Stimulated activated CD4-positive, alpha-beta T cell treated with anti-CD3 and anti-CD28 coated beads, Interleukin-1b, Interleukin-23, amount 100 ng/mL, for 24 hours (primary cell): ENCODE results near the gene FRMPD4.

Experiments
- DNase-seq, 4 experiments: peaks; one replicate each; pipeline ENCODE4 v3.0.0-alpha.2; 2020; ENCODE audit warnings: low read depth in 4 of 4, low spot score in 1 of 4

The FRMPD4 gene

GRCh38 chrX:12425496-12425895 is 287.2 kb downstream of the FRMPD4 start:
- DNase-seq = no peak

DNA sequence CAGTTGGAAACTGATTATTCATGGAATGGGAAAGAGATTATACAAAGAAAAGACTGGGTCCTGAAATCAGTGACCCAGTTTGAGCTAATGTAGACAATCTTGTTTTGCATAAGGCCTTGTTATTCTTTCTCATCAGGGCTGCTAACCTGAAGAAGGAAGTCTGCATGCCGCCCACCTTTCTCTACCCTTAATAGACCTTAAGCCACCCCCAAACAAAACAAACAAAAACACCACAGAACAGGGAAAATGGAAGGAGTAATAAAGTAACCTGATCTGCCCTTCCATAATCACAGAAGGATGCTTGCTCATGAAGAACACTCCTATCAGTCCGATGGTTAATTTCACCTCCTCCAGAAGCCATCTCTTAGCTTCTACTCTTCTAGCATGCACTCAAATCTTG is 288.1 kb downstream of the FRMPD4 start:
- DNase-seq = no peak

DNA sequence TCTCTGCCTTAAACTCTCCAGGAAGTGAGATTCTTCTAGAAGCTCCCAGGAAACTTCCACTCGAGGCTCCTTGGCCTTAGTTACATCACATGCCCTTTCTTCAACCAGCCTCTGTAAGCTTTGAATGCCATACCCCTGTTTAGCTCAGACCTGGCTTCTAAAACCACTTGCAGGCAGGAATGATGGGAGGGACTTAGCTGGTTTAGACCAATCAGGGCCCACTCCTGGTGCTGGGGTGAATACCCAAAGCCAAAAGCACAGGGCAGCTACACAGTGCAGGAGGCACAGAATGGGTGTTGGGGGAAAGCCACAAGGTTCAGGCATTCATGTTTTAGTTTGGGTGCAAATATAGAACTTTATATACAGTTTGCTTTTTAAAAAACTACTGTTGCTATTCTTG is 296.2 kb downstream of the FRMPD4 start:
- DNase-seq = no peak

- no peak for DNase-seq
These were observed 301.1 kb downstream of the FRMPD4 start for GRCh38 chrX:12439416-12439815.

- no peak for DNase-seq
These were observed 302.0 kb downstream of the FRMPD4 start for GRCh38 chrX:12440246-12440645.

GRCh38 chrX:12441381-12442128 is 303.3 kb downstream of the FRMPD4 start:
- DNase-seq = no peak

- no peak for DNase-seq
These were observed 305.3 kb downstream of the FRMPD4 start for GRCh38 chrX:12443534-12444098.

GRCh38 chrX:12446342-12447075 is 308.2 kb downstream of the FRMPD4 start:
- no peak for DNase-seq

DNA sequence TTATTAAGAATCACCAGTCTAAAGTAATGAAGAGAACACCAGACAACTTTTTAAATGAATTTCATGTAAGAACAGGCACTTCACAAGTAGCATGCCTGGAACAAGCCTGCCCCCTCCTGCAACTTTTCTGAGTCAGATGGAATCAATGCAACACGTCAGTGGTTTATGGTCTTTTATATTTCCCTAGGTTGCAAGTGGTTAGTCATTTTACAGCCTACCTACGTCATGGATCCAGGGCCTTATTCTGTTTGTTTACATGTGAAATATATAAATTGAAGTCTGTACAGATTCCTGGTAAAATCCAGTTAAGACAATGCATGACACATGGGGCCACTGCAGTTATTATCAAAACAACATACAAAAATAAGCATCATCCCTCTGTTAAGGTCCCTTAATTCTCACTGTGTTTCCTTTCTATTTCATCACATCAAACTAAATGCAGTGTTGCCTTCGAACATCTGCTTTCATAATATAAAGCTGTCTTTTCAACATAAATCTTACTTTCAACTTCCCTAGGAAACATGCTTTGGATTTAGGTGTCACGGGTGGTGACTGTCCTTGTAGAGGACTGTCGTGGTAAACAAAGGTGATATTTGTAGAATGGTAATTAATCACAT is 309.3 kb downstream of the FRMPD4 start:
- no peak for DNase-seq

DNA sequence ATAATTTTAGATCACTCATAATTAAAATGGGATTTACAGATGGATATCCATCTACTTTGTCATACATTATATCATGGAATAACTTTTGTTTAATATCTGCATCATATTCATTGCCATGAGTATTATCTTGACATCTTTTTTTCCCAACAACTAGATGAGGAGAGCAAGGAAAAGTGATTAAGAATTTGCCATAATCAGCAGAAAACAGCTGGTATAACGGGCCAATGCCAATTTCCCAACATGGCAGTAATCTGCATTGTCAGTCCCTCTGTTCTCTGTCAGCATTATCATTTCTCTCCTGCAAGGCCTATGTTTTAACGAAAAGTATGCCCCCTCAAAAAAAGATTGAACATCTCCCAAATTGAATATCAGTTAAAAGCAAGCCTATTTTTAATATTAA is 314.0 kb downstream of the FRMPD4 start:
- DNase-seq = no peak

GRCh38 chrX:12460929-12461328 is 322.7 kb downstream of the FRMPD4 start:
- no peak for DNase-seq

DNA sequence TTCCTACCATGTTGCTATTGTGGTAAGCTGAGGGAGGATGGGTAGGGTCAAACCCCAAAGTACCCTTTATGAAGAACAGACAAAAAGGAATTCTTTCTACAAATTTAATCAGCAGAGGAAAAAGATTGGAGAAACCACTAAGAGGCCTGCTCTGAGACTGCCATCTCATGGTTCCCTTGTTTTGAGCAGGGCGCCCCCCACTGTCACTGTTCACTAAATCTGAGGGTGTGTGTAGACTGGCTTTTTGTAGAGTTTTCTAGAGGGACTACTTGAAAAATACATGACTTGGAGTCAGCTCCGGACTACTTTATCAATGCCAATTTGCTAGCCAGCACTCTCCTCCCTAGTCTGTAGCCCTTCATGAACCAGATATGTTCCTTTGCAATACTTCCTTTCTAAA is 324.8 kb downstream of the FRMPD4 start:
- no peak for DNase-seq

- no peak for DNase-seq
These were observed 325.6 kb downstream of the FRMPD4 start for GRCh38 chrX:12463873-12464272.

- no peak for DNase-seq
These were observed 329.0 kb downstream of the FRMPD4 start for GRCh38 chrX:12467321-12467720.

DNA sequence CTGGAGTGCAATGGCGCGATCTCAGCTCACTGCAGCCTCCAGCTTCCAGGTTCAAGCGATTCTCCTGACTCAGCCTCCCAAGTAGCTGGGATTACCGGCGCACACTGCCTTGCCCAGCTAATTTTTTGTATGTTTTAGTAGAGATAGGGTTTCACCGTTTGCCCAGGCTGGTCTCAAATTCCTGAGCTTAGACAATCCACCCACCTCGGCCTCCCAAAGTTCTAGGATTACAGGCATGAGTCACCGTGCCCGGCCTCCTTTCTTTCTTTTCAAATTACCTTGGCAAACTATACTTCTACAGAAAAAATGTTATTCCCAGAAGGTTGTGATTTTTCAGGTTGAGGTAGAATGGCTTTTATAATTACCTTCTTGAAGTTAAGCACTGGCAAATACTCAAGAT is 331.0 kb downstream of the FRMPD4 start:
- no peak for DNase-seq

DNA sequence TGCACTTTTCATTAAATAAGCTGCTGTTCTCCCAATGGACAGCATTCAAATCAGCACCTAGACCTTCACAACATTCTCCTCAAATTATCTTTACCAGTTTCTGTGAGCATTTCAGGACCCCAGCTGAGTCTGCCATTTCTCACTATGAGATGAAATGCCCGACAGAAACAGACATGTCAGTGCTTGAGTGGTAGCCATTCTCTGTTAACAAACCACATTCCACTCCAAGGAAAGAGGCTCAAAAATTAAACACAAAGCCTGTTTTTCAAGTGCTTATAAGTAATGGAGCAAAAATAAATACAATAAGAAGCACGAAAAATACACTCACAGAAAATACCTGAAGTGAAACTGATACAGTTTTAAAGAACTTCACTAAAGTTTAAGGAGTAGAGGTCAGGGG is 332.8 kb downstream of the FRMPD4 start:
- DNase-seq = no peak

DNA sequence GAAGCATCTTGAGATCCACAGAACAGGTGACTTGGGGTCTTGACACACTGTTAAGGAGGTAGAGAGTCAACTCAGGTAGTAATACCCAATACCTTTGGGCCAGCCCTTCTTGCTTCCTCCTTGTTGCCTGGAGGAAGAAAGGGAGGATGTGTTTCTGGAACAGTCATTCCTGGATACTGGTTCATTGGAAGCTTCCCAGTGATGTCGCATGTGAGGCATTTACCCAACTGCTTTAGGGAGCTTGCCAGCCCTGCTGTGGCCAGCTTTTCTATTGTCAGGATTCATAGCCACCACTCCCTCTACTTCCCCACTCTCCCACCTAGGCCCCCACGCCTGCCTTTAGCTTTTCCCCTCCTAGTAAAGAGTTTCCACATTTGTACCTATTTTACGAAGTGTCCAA is 342.7 kb downstream of the FRMPD4 start:
- no peak for DNase-seq

GRCh38 chrX:12488220-12488619 is 349.9 kb downstream of the FRMPD4 start:
- no peak for DNase-seq

DNA sequence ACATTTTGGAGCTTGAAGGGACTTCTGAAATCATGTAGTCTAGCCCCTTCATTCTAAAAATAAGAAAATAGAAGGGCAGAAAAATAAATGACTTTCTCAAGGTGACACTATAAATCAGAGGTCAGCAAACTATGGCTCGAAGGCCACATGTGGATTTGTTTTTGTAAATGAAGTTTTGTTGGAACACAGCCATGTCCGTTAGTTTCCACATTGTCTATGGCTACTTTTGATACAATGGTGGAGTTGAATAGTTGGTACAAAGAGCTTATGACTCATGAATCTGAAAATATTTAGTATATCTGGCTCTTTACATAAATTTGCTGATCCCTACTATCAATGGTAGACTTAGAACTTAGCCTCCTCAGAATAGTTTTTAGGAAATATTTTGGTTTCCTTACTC is 350.5 kb downstream of the FRMPD4 start:
- no peak for DNase-seq

- no peak for DNase-seq
These were observed 351.1 kb downstream of the FRMPD4 start for GRCh38 chrX:12489341-12489740.

DNA sequence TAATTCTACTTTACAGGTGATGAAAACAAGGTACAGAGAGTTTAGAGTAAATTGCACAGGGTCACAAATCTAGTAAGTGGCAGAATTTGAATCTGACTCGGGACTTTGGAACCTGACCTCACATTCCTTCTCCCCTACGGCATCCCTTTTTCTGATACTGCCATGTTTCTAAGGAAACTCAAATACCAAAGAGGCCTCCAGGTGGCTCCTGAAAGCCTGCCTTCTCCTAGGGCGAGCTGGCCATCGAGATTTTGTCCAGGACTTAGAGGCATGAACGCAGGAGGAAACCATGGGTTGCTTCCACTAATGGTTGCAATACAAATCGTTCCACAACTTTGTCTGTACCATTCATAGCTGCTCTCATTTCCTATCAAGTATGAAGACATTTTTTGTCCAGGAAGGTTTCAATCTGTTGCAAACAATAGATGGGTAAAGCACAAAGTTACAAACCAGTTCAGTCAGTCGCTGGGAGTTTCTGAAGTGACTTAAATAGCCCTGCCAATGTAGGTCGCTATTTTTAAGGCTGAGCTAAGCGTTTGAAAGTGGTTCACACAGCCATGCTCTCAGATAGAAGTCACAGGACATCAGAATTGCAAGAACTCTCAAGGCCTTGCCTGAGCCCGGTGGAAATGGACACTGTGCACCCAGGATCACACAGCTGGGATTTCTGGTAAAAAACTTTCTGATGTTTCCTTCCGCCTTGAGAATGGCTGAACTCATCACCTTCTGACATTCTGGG is 356.3 kb downstream of the FRMPD4 start:
- no peak for DNase-seq
